Activated naive CD4-positive, alpha-beta T cell treated with anti-CD3 and anti-CD28 coated beads, Interleukin-2, amount 50 U/mL, for 72 hours (primary cell): ENCODE results near the gene TFCP2L1. TPM values are rescaled to one million over a fixed set of nuclear protein-coding genes. Genes with fewer than 3 reads are reported as not detected.
"Not testable (repeated sequence)": the region's sequence is repeated elsewhere in the genome, so short reads cannot be mapped to it uniquely, and the experiment has no call there.

Experiments
- ATAC-seq, 2 donors: fragments of 150-1000 bp; cut with Tn5 transposase; 2 replicates each; pipeline ENCODE4 v1.10.0; 2021; ENCODE audit warnings: mild to moderate bottlenecking in 2 of 2, moderate library complexity in 2 of 2
- DNase-seq, 2 donors: peaks; one replicate each; pipeline ENCODE4 v3.0.0; 2021 to 2022; ENCODE audit warnings: low spot score in 2 of 2
- H3K27ac Mint-ChIP-seq, 2 donors: one replicate each; pipeline ENCODE4 v1.8.0; 2022; ENCODE audit warnings: mild to moderate bottlenecking in 2 of 2, mixed read lengths in 2 of 2
- H3K36me3 Mint-ChIP-seq, 2 donors: one replicate each; pipeline ENCODE4 v1.8.0; 2022; ENCODE audit warnings: mixed read lengths in 2 of 2
- H3K9me3 Mint-ChIP-seq, 2 donors: one replicate each; pipeline ENCODE4 v1.8.0; 2022; ENCODE audit warnings: mixed read lengths in 2 of 2
- total RNA-seq, 2 donors: library from RNA; stranded (reverse); gene quantifications; one replicate each; pipeline ENCODE4 v1.2.3, GENCODE V29; 2022

TFCP2L1 gene
- total RNA-seq, 2 donors from 2014 or later = 0.06 TPM; not detected in 1

DNA sequence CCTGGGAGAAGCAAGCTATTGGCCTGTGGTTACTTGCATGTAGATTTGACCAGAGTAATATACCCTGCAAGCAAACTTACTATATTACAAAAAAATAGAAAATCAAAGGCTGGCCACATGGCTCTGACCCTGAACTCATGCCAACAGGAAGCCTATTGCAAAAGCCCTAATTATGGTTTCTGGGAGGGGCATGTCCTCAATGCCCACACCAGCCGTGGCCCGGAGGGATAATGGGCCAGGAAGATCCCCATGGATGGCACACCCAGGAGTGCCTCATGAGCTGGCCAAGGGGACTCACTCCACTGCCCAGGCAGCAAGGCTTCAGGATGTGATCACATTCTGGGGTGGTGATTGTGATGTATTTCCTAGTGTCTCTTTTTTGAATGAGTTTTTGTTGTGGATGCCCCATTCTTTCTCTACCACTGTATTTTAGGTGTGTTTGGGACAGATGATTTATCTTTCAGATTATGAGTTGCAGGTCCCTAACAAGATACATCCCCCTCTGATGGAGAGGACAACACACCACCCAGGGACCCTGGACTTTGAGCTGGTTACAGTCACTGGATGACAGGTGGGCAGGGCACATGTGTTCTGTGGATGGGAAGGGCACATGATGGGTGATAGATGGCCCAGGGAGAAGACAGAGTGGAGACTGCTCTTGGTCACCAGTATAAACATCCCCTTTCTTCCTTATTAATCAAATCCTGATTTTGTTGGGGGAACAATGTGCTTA, 18.7 kb upstream of the TFCP2L1 start:
- ATAC-seq = no peak
- Mint-ChIP-seq H3K36me3 (no peaks in the 10 kb centered on the region), H3K27ac (no peak overlapping the region), H3K9me3 (peaks cover 0 to 4% of the 10 kb centered on the region in 2 donors)
- no peak for DNase-seq

- H3K27ac Mint-ChIP-seq, H3K36me3 Mint-ChIP-seq, ATAC-seq, DNase-seq, H3K9me3 Mint-ChIP-seq: not testable (repeated sequence)
Observed at GRCh38 chr2:121301190-121301589, 16.2 kb upstream of the TFCP2L1 start.

GRCh38 chr2:121298476-121298875, 13.5 kb upstream of the TFCP2L1 start:
- no peak for ATAC-seq

GRCh38 chr2:121297866-121298265, 12.9 kb upstream of the TFCP2L1 start:
- H3K9me3 Mint-ChIP-seq, H3K27ac Mint-ChIP-seq, H3K36me3 Mint-ChIP-seq, ATAC-seq, DNase-seq: not testable (repeated sequence)

More at GRCh38 chr2:121298476-121298875, 13.5 kb upstream of the TFCP2L1 start:
- Mint-ChIP-seq H3K36me3 (no peaks in the 10 kb centered on the region), H3K27ac (no peak overlapping the region), H3K9me3 (no peaks in the 10 kb centered on the region)
- DNase-seq = no peak

- DNase-seq (no peak), ATAC-seq (peak in 1 of 2 donors; percentile 28)
- Mint-ChIP-seq H3K36me3 (no peaks in the 10 kb centered on the region), H3K9me3 (no peaks in the 10 kb centered on the region), H3K27ac (no peak overlapping the region)
Observed at GRCh38 chr2:121297217-121297830, 12.3 kb upstream of the TFCP2L1 start.

GRCh38 chr2:121295911-121296650, 11.1 kb upstream of the TFCP2L1 start:
- no peak for ATAC-seq
- Mint-ChIP-seq H3K9me3 (no peaks in the 10 kb centered on the region), H3K36me3 (no peaks in the 10 kb centered on the region), H3K27ac (no peak overlapping the region)
- DNase-seq = no peak

DNA sequence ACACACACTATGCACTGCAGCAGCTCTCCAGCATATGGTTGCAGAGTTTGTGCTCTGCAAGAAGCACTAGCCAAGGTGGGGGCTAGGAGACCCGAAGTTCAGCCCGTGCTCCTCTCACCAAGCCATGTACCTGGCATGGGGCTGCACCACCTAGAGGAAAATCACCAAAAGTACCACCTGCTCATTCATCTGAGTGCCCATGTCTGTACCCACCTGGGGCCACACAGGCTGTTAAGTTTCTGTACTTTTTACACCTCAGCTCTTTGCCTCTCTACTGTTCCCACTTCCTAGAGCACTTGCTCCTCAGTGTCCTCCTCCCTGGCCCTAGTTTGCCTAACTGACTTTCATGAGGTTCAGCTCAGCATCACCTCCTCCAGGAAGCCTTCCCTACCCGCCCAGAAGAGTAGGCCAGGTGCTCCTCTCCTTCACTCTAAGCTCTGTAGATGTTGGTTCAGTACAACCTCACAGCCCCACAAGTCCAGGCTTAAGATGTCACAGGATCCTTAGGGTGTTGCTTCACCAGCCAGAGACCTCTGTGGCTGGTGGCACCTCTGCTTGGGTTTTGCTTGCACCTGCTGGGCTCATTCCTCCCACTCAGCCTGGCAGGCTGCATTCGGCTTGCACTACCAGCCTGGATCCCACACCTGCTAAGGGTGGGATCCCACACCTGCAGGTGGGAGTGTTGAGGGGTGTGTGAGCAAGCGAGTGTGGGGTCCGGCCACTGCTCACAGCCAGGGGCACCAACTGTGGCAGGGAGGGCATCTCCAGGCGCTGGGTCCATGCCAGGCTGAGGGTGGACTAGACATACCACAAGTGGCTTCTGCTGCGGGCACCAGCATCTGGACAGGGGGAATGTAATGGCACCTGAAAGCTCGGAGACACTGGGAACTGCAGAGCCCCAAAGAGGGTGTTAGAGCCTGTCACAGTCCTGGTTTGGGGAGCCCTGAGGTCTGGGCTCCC, 10.2 kb upstream of the TFCP2L1 start:
- Mint-ChIP-seq H3K27ac (no peak overlapping the region), H3K9me3 (no peaks in the 10 kb centered on the region), H3K36me3 (no peaks in the 10 kb centered on the region)
- no peak for DNase-seq
- no peak for ATAC-seq

GRCh38 chr2:121293450-121294325, 8.7 kb upstream of the TFCP2L1 start:
- peak overlapping the region in 1 of 2 donors; percentile 15 for H3K27ac Mint-ChIP-seq
- ATAC-seq = no peak
- DNase-seq = no peak

DNA sequence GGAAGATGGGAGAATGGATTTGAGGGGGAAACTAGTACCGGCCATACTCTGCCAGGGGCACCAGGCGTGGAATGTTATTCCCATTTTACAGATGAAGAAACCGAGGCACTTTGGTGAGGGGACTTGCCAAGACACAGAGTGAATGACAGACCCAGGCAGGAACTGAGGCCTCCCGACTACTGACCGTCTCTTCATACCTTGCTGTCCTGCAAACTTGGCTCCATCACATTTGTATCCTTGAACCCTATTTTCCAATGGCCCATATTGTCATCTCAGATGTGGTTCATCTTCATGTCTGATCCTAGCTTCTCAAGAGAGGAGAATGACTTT, 6.2 kb upstream of the TFCP2L1 start:
- DNase-seq (no peak), ATAC-seq (no peak)
- H3K27ac Mint-ChIP-seq = no peak overlapping the region
- no peaks in the 10 kb centered on the region for H3K36me3 Mint-ChIP-seq
- no peaks in the 10 kb centered on the region for H3K9me3 Mint-ChIP-seq

More at GRCh38 chr2:121293450-121294325, 8.7 kb upstream of the TFCP2L1 start:
- H3K36me3 Mint-ChIP-seq = no peaks in the 10 kb centered on the region
- no peaks in the 10 kb centered on the region for H3K9me3 Mint-ChIP-seq

DNA sequence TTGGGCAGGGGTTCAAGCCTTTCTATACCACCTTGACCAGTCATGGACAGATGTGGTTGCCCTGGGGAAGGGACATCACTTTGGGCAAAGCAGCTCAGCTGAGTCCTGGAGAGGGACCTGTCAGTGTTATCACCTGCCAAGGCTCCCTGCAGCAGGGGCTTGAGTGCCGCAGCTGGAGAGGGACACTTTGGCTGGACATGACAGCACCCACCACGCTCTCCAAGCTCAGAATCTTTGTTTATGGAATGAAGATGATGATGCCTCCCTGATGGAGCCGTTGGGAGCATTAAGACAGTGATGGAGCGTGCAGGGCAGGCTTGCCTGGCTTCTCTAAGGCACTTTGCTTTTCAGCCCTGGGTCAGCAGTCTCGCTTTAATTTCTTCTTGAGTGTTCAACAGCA, 4.3 kb upstream of the TFCP2L1 start:
- DNase-seq (no peak), ATAC-seq (no peak)
- no peaks in the 10 kb centered on the region for H3K9me3 Mint-ChIP-seq
- peaks cover 0 to under 1% of the 10 kb centered on the region in 2 donors for H3K36me3 Mint-ChIP-seq
- no peak overlapping the region for H3K27ac Mint-ChIP-seq

- ATAC-seq (no peak), DNase-seq (no peak)
- Mint-ChIP-seq H3K27ac (no peak overlapping the region), H3K9me3 (no peaks in the 10 kb centered on the region), H3K36me3 (peaks cover 0 to 6% of the 10 kb centered on the region in 2 donors)
Observed at GRCh38 chr2:121288454-121289231, 3.6 kb upstream of the TFCP2L1 start.

DNA sequence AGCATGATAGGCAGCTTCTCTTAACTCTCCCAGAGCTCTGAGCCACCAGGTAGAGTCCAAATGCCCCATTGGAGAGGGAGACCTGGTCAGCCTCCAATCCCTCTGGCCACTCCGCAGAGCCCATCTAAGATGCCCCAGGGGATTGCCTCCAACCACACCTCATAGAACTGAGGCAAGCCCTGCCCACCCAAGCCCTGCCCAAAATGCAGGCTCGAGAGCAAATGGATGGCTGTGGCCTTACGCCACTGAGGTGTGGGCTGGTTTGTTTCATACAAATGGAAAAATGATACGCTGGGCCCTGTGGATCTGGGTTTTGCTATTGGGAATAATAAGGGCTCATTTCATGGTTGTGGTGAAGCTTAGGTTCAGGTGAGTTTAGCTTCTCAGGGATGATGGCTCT, 3.0 kb upstream of the TFCP2L1 start:
- no peaks in the 10 kb centered on the region for H3K9me3 Mint-ChIP-seq
- H3K27ac Mint-ChIP-seq = no peak overlapping the region
- ATAC-seq (no peak), DNase-seq (no peak)
- H3K36me3 Mint-ChIP-seq = peaks cover 0 to 6% of the 10 kb centered on the region in 2 donors

DNA sequence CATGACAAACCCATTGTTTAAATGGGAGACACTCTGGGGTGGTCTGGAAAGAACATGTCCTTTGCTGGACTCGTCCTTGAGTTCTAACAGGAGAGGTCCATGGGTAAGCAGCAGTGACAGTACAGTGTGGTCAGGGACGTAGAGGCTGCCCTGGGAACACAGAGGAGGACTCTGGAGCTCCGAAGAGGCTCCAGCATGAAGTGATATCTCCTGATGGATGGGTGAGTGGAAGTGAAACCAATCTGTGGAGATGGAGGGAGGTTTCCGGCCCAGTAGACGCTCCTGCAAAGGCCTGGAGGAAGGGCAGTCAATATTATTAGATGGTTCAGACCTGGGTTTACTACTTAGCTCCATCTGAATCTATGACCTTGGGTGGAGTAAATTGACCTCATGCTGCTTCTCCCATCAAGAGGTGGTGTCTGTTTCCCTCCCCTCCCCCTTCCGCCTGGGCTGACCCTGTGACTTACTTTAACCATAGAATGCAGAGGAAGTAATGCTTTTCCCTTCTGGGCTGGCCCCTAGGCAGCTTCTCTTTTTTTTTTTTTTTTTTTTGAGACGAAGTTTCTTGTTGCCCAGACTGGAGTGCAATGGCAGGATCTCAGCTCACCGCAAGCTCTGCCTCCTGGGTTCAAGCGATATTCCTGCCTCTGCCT, 2.3 kb upstream of the TFCP2L1 start:
- peaks cover 0 to 6% of the 10 kb centered on the region in 2 donors for H3K36me3 Mint-ChIP-seq
- H3K9me3 Mint-ChIP-seq = no peaks in the 10 kb centered on the region
- ATAC-seq = no peak
- DNase-seq = no peak
- no peak overlapping the region for H3K27ac Mint-ChIP-seq

DNA sequence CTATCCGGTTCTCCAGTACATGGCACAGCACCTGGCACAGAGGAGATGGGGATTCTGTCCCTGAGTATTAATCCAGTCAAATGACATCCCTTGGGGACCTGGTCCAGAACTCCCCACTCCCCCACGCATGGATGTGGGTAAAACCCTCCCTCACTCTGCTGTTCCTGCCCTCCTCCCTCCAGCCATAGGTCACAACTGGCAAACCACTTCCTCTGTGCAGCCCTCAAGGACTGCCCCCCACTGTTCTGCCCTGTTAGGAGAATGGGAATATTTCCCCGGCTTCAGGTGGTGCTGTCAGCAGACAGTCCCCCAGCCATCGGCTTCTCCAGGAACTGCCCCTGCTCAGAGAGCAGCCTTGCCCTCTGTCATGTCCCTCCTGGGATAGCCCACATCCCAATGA, 1.5 kb upstream of the TFCP2L1 start:
- H3K9me3 Mint-ChIP-seq = no peaks in the 10 kb centered on the region
- H3K36me3 Mint-ChIP-seq = peaks cover 0 to 6% of the 10 kb centered on the region in 2 donors
- ATAC-seq (no peak), DNase-seq (no peak)
- H3K27ac Mint-ChIP-seq = no peak overlapping the region

DNA sequence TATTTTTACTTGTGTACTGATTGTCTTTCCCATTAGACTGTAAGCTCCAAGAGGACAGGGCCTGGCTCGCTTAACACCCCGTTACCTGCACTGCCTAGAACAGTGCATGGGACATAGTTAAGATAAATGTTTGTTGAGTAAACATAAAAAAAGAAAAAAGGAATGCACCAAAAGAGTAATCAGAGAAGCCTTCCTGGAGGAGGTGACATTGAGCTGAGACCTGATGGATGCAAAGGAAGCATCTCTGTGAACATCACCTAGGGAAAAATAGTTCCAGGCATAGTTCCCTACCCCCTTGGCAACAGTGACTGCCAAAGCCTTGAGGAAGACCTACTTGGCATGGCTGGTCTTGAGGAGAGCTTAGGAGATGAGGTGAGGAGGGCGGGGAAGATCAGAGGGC, 924 bp upstream of the TFCP2L1 start:
- no peaks in the 10 kb centered on the region for H3K9me3 Mint-ChIP-seq
- no peak overlapping the region for H3K27ac Mint-ChIP-seq
- ATAC-seq = no peak

More for the DNA sequence above, 924 bp upstream of the TFCP2L1 start:
- DNase-seq = no peak
- peaks cover 0 to 6% of the 10 kb centered on the region in 2 donors for H3K36me3 Mint-ChIP-seq
